Ascending aorta (tissue), 2 donors: Measurements from ENCODE around the gene FBXL13. TPM values are rescaled to one million over a fixed set of nuclear protein-coding genes. Genes with fewer than 3 reads are reported as not detected.
A peak's percentile ranks its signal among the peaks of the same experiment; 100 is the strongest.
"Not testable (repeated sequence)": the region's sequence is repeated elsewhere in the genome, so short reads cannot be mapped to it uniquely, and the experiment has no call there.

Experiments
- DNase-seq, 2 donors: peaks; one replicate each; pipeline ENCODE4 v3.0.0-alpha.2; 2019; ENCODE audit warnings: low spot score in 2 of 2
- H3K27ac ChIP-seq, 2 donors: fragments of 200-600 bp; sonication (generic); one replicate each; pipeline ENCODE4 v1.5.1; 2016 to 2017; ENCODE audit warnings: mild to moderate bottlenecking in 1 of 2
- H3K27me3 ChIP-seq: fragments of 200-600 bp; sonication (generic); one replicate; pipeline ENCODE4 v1.5.1; 2017
- H3K36me3 ChIP-seq, 2 donors: fragments of 200-600 bp; sonication (generic); one replicate each; pipeline ENCODE4 v1.5.1; 2016
- H3K4me1 ChIP-seq, 2 donors: fragments of 200-600 bp; sonication (generic); one replicate each; pipeline ENCODE4 v1.5.1; 2016 to 2017; ENCODE audit warnings: mild to moderate bottlenecking in 1 of 2
- H3K4me3 ChIP-seq, 2 donors: fragments of 200-600 bp; sonication (generic); one replicate each; pipeline ENCODE4 v1.5.1; 2016 to 2017; ENCODE audit warnings: mild to moderate bottlenecking in 1 of 2
- H3K9me3 ChIP-seq, 2 donors: fragments of 200-600 bp; sonication (generic); one replicate each; pipeline ENCODE4 v1.5.1; 2016
- CTCF ChIP-seq, 3 experiments: fragments of 200-600 bp in 2 of 3; fragments of 450-650 bp in 1 of 3; sonication (generic) in 2 of 3; IDR thresholded peaks; one replicate each; pipeline ENCODE4 v1.5.1; 2016 to 2019; ENCODE audit warnings: antibody characterized with exemption in 3 of 3, mild to moderate bottlenecking in 1 of 3, moderate library complexity in 1 of 3
- intact Hi-C: fragments of 100-400 bp; cut with DNase I; formaldehyde crosslinking; loops from one replicate; pipeline ENCODE4 v1.15.1; 2023
- total RNA-seq: library from RNA; depleted of rRNA; stranded (reverse); fragments of >200 nt; gene quantifications from one replicate; pipeline ENCODE4 v1.1.0, GENCODE V29; 2016

The FBXL13 gene
- total RNA-seq, 1 donor from 2014 or later = 0.75 TPM

GRCh38 chr7:102843850-102844249 is 230.7 kb downstream of the FBXL13 start:
- H3K27me3 ChIP-seq = no peaks in the 10 kb centered on the region
- H3K9me3 ChIP-seq = no peaks in the 10 kb centered on the region
- no peak overlapping the region for H3K27ac ChIP-seq
- no peaks in the 10 kb centered on the region for H3K36me3 ChIP-seq
- TF ChIP-seq CTCF (IDR thresholded peaks at IDR 0.05) = no peak
- H3K4me1 ChIP-seq = no peaks in the 10 kb centered on the region
- no peak overlapping the region for H3K4me3 ChIP-seq
- DNase-seq = no peak
- intact Hi-C loops = no loop called here

GRCh38 chr7:102842284-102842683 is 232.3 kb downstream of the FBXL13 start:
- no peak for DNase-seq
- Histone ChIP-seq H3K9me3 (no peaks in the 10 kb centered on the region), H3K4me1 (peaks cover 0 to 9% of the 10 kb centered on the region in 2 donors), H3K27ac (no peak overlapping the region), H3K36me3 (no peaks in the 10 kb centered on the region), H3K27me3 (no peaks in the 10 kb centered on the region), H3K4me3 (no peak overlapping the region)
- intact Hi-C loops = no loop called here
- TF ChIP-seq CTCF (IDR thresholded peaks at IDR 0.05) = no peak

GRCh38 chr7:102841290-102841689 is 233.3 kb downstream of the FBXL13 start:
- no peaks in the 10 kb centered on the region for H3K36me3 ChIP-seq
- peaks cover 3 to 16% of the 10 kb centered on the region in 2 donors for H3K4me1 ChIP-seq
- no peaks in the 10 kb centered on the region for H3K9me3 ChIP-seq
- no peak overlapping the region for H3K4me3 ChIP-seq
- no peak for TF ChIP-seq CTCF (IDR thresholded peaks at IDR 0.05)
- H3K27ac ChIP-seq = no peak overlapping the region
- intact Hi-C loops = no loop called here
- no peak for DNase-seq
- H3K27me3 ChIP-seq = no peaks in the 10 kb centered on the region

- H3K4me3 ChIP-seq = no peak overlapping the region
These were observed 234.2 kb downstream of the FBXL13 start for GRCh38 chr7:102840404-102840803.

GRCh38 chr7:102838572-102839101 is 236.0 kb downstream of the FBXL13 start:
- H3K9me3 ChIP-seq, H3K27me3 ChIP-seq, H3K4me3 ChIP-seq, intact Hi-C loops, H3K27ac ChIP-seq, H3K36me3 ChIP-seq, DNase-seq: not testable (repeated sequence)
- peaks cover 3 to 16% of the 10 kb centered on the region in 2 donors for H3K4me1 ChIP-seq

More at GRCh38 chr7:102840404-102840803, 234.2 kb downstream of the FBXL13 start:
- no peak for DNase-seq
- no peaks in the 10 kb centered on the region for H3K36me3 ChIP-seq
- peaks cover 3 to 16% of the 10 kb centered on the region in 2 donors for H3K4me1 ChIP-seq
- H3K9me3 ChIP-seq = no peaks in the 10 kb centered on the region
- no peak overlapping the region for H3K27ac ChIP-seq
- H3K27me3 ChIP-seq = no peaks in the 10 kb centered on the region
- no peak for TF ChIP-seq CTCF (IDR thresholded peaks at IDR 0.05)
- intact Hi-C loops = no loop called here

- H3K4me3 ChIP-seq = no peak overlapping the region
- no peak for TF ChIP-seq CTCF (IDR thresholded peaks at IDR 0.05)
- DNase-seq = no peak
- no peaks in the 10 kb centered on the region for H3K27me3 ChIP-seq
- no peaks in the 10 kb centered on the region for H3K36me3 ChIP-seq
- no peaks in the 10 kb centered on the region for H3K9me3 ChIP-seq
- peaks cover 3 to 16% of the 10 kb centered on the region in 2 donors for H3K4me1 ChIP-seq
- H3K27ac ChIP-seq = peak overlapping the region in 1 of 2 donors; percentile 80
- intact Hi-C loops = no loop called here
These were observed 236.8 kb downstream of the FBXL13 start for GRCh38 chr7:102837802-102838201.
